Thyroid gland (tissue), 4 donors: Measurements from ENCODE around the gene CD2AP. TPM values are rescaled to one million over a fixed set of nuclear protein-coding genes. Genes with fewer than 3 reads are reported as not detected.

Experiments used
- DNase-seq, 2 donors: peaks; one replicate each; pipeline ENCODE4 v3.0.0-alpha.2; 2019
- H3K27ac ChIP-seq, 3 donors: fragments of 200-600 bp; sonication (generic); 1 replicate in 2 of 3; 2 replicates in 1 of 3; pipeline ENCODE4 v1.5.1; 2016 to 2019; ENCODE audit warnings: mild to moderate bottlenecking in 1 of 3, moderate library complexity in 1 of 3
- H3K27me3 ChIP-seq: fragments of 200-600 bp; sonication (generic); one replicate; pipeline ENCODE4 v1.5.1; 2019
- H3K36me3 ChIP-seq, 2 donors: fragments of 200-600 bp; sonication (generic); one replicate each; pipeline ENCODE4 v1.5.1; 2016 to 2019
- H3K4me1 ChIP-seq, 2 donors: fragments of 200-600 bp; sonication (generic); one replicate each; pipeline ENCODE4 v1.5.1; 2017 to 2019
- H3K4me3 ChIP-seq, 3 donors: fragments of 200-600 bp; sonication (generic); replicated peaks in 1 of 3; 1 replicate in 2 of 3; 2 replicates in 1 of 3; pipeline ENCODE4 v1.5.1; 2016; ENCODE audit warnings: mild to moderate bottlenecking in 1 of 3
- H3K9me3 ChIP-seq: fragments of 200-600 bp; sonication (generic); one replicate; pipeline ENCODE4 v1.5.1; 2017
- POLR2A ChIP-seq, 2 donors: fragments of 450-650 bp; IDR thresholded peaks; one replicate each; pipeline ENCODE4 v1.6.1; 2017; ENCODE audit warnings: antibody characterized with exemption in 2 of 2, mild to moderate bottlenecking in 2 of 2, moderate library complexity in 1 of 2
- WGBS, 2 donors: methylation state at CpG; one replicate each; pipeline ENCODE4 v1.1.5; 2017; 5-methylcytosine and 5-hydroxymethylcytosine counted together
- intact Hi-C: fragments of 100-400 bp; cut with DNase I; formaldehyde crosslinking; loops from one replicate; pipeline ENCODE4 v1.15.1; 2023
- total RNA-seq, 4 donors: library from RNA; depleted of rRNA; stranded (reverse); fragments of >200 nt; gene quantifications; one replicate each; pipeline ENCODE4 v1.2.3, GENCODE V29; 2016
- TF ChIP-seq, protein P1 (sequence below), 6 experiments: fragments of 200-600 bp in 3 of 6; fragments of 450-650 bp in 3 of 6; sonication (generic) in 3 of 6; IDR thresholded peaks; one replicate each; pipeline ENCODE4 v1.5.1; 2016 to 2019; ENCODE audit warnings: antibody characterized with exemption in 6 of 6, mild to moderate bottlenecking in 2 of 6, inconsistent platforms in 1 of 6, moderate library complexity in 1 of 6

The CD2AP gene
- total RNA-seq, 4 donors from 2014 or later = 27.9 to 48.2 (median 33.0) TPM

DNA sequence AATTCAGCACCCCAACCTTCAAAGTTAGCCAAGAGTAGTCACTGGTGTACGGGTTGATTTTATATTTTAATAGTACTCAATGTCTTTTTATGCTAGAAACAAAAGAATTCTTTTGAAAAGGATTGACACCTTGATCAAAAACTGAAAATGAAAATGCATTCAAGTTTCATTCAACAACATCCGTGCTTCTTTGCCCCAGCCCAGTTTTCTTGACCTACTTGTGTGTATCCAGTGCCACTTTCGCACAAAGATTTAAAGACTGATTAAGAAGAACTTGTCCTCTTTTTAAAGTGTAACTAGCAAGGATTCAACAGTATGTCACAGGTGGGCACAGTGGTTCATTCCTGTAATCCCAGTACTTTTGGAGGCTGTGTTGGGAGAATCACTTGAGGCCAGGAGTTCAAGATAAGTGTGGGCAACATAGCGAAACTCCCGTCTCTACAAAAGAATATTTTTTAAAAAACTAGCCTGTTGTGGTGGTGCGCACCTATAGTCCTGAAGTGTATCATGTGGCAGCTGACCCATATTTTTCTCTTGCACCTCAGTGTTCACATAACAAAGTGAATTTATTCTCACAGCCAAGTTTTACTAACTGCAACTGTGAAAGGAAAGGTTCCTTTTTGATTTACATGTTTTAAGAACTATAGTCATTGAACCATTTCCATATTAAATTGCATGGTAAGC lies 22.7 kb upstream of the CD2AP start:
- TF ChIP-seq POLR2A (IDR thresholded peaks at IDR 0.05) = no peak
- TF ChIP-seq, protein P1, sequence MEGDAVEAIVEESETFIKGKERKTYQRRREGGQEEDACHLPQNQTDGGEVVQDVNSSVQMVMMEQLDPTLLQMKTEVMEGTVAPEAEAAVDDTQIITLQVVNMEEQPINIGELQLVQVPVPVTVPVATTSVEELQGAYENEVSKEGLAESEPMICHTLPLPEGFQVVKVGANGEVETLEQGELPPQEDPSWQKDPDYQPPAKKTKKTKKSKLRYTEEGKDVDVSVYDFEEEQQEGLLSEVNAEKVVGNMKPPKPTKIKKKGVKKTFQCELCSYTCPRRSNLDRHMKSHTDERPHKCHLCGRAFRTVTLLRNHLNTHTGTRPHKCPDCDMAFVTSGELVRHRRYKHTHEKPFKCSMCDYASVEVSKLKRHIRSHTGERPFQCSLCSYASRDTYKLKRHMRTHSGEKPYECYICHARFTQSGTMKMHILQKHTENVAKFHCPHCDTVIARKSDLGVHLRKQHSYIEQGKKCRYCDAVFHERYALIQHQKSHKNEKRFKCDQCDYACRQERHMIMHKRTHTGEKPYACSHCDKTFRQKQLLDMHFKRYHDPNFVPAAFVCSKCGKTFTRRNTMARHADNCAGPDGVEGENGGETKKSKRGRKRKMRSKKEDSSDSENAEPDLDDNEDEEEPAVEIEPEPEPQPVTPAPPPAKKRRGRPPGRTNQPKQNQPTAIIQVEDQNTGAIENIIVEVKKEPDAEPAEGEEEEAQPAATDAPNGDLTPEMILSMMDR (IDR thresholded peaks at IDR 0.05) = no peak
- no peak for DNase-seq
- H3K4me3 ChIP-seq = no peak overlapping the region
- no peaks in the 10 kb centered on the region for H3K9me3 ChIP-seq
- intact Hi-C loops = no loop called here
- 90 to 94% methylated on average over 6 of the region's 6 CpGs for WGBS, 2 donors
- H3K36me3 ChIP-seq = no peaks in the 10 kb centered on the region
- no peak overlapping the region for H3K27ac ChIP-seq
- H3K4me1 ChIP-seq = no peaks in the 10 kb centered on the region
- H3K27me3 ChIP-seq = no peaks in the 10 kb centered on the region

DNA sequence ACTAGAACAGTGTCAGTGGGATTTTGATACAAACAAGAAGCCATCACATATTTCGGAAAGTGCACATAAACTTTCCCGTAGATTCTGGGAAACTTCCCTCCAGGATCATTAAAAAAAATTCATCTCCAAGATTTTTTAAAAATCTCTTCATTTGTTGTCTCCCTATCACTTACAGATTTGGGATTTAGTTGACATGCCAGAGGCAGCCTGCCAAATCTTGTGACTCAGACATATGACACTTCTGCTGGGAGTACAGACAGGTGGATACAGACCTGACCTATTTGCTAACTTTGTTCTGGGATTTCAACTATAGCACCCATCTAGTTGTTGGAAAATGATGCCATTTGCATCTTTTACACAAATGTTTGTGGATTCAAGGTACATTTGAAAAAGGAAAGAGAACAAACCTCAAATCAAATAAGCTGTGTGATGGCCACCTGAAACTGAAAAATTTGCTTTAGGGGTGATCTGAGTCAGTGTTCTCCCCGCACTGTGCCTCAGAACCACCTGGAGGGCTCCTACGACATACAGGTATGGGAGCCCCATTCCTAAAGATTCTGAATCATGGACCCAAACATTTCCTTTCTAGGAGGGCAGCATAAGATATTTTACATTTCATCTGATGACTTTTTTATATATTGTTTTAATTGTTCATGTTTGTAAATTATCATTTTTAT lies 21.9 kb upstream of the CD2AP start:
- Histone ChIP-seq H3K4me1 (no peaks in the 10 kb centered on the region), H3K9me3 (no peaks in the 10 kb centered on the region), H3K27me3 (no peaks in the 10 kb centered on the region), H3K36me3 (no peaks in the 10 kb centered on the region), H3K27ac (no peak overlapping the region), H3K4me3 (no peak overlapping the region)
- intact Hi-C loops = no loop called here
- TF ChIP-seq, protein P1 (IDR thresholded peaks at IDR 0.05) = no peak
- TF ChIP-seq POLR2A (IDR thresholded peaks at IDR 0.05) = no peak
- DNase-seq = peak in 1 of 2 donors; percentile 10
- 84 to 89% methylated on average over 4 of the region's 4 CpGs for WGBS, 2 donors

DNA sequence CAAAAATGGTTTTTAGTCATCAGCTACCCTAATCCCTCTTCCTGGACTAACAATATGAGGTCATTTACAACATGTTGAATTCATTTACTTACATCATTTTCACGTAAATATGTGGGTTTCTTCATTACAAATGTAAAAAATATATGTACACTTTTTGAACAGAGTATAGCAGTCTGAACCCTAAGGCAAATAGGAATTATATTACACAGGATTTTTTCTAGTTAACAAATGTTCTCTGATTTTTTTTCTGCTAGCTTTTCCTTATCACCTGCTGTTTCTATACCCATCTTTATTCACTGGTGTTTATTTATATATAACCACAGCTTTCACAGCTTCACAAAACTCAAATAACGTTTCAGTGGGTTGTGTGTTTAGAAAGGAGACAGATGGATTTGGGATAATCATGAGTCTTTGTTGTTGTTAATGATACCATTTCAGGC lies 21.0 kb upstream of the CD2AP start:
- H3K4me3 ChIP-seq = no peak overlapping the region
- no peak for DNase-seq
- TF ChIP-seq, protein P1 (IDR thresholded peaks at IDR 0.05) = no peak
- WGBS, 2 donors = 73 to 84% methylated on average over 2 of the region's 2 CpGs
- intact Hi-C loops = no loop called here
- no peaks in the 10 kb centered on the region for H3K9me3 ChIP-seq
- H3K36me3 ChIP-seq = no peaks in the 10 kb centered on the region
- H3K27me3 ChIP-seq = no peaks in the 10 kb centered on the region
- H3K27ac ChIP-seq = no peak overlapping the region
- no peaks in the 10 kb centered on the region for H3K4me1 ChIP-seq

DNA sequence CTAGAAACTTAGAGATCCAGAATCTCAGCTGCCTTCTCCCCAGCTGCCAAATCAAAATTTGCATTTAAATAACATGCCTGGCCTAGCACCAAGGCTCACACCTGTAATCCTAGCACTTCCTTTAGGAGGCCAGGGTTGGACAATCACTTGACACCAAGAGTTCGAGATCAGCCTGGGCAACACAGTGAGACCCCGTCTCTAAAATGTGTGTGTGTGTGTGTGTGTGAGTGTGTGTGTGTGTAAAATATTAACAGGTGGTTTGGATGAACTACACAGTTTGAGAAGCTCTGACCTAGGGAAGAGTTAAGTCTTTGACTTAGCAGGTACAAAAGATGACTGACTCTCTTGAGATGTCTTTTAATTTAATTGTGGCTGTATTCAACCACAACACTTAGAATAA lies 20.2 kb upstream of the CD2AP start:
- 90 to 96% methylated on average over 2 of the region's 2 CpGs for WGBS, 2 donors
- no peaks in the 10 kb centered on the region for H3K4me1 ChIP-seq

More for the DNA sequence above, 20.2 kb upstream of the CD2AP start:
- intact Hi-C loops = no loop called here
- Histone ChIP-seq H3K27ac (no peak overlapping the region), H3K4me3 (no peak overlapping the region), H3K27me3 (no peaks in the 10 kb centered on the region), H3K9me3 (no peaks in the 10 kb centered on the region), H3K36me3 (no peaks in the 10 kb centered on the region)
- no peak for TF ChIP-seq POLR2A (IDR thresholded peaks at IDR 0.05)
- TF ChIP-seq, protein P1 (IDR thresholded peaks at IDR 0.05) = no peak
- DNase-seq = no peak
